Measurements from ENCODE around the gene SEMA5A.

DNA sequence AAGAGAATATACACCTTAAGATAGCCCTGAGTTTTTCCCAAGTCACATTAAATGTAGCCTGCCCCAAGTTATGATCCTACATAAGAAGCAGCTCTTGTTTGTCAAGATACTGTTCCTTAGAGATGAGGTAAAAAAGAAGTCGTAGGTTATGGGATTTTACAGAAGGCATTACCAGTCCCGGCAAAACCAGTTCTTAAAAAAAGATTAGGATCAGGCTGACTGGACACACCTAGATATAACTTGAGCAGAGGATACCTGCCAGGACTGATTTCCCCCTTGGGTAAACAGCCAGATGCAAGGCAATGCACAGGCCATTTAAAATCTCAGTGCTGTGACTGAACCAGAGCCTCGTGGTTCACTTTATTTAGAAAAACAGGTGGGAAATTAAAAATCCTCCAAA lies 14.1 kb upstream of the SEMA5A start:
- TF ChIP-seq, protein P1, sequence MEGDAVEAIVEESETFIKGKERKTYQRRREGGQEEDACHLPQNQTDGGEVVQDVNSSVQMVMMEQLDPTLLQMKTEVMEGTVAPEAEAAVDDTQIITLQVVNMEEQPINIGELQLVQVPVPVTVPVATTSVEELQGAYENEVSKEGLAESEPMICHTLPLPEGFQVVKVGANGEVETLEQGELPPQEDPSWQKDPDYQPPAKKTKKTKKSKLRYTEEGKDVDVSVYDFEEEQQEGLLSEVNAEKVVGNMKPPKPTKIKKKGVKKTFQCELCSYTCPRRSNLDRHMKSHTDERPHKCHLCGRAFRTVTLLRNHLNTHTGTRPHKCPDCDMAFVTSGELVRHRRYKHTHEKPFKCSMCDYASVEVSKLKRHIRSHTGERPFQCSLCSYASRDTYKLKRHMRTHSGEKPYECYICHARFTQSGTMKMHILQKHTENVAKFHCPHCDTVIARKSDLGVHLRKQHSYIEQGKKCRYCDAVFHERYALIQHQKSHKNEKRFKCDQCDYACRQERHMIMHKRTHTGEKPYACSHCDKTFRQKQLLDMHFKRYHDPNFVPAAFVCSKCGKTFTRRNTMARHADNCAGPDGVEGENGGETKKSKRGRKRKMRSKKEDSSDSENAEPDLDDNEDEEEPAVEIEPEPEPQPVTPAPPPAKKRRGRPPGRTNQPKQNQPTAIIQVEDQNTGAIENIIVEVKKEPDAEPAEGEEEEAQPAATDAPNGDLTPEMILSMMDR (IDR thresholded peaks at IDR 0.05) = no peak
- TF ChIP-seq POLR2AphosphoS5 (IDR thresholded peaks at IDR 0.05; ENCODE audit: low read depth, low read length) (no peak), SIN3A (IDR thresholded peaks at IDR 0.05; ENCODE audit: borderline replicate concordance, insufficient read depth, low read depth, low read length) (no peak)
